HepG2 (cell line): ENCODE measurements around the gene ANKRD27. TPM values are rescaled to one million over a fixed set of nuclear protein-coding genes. Genes with fewer than 3 reads are reported as not detected.
A peak's percentile ranks its signal among the peaks of the same experiment; 100 is the strongest.

ENCODE experiments used
- ATAC-seq: fragments of 200-7000 bp; cut with Tn5 transposase; 3 replicates; pipeline ENCODE4 v1.9.1; 2020; ENCODE audit warnings: mild to moderate bottlenecking, moderate library complexity
- BruUV-seq: library from RNA; stranded (reverse); fragments of 400-500 nt; replicated peaks from 2 replicates; lab custom pipeline; 2021; lab: Mats Ljungman, UMichigan
- CTCF ChIA-PET: fragments of 300-600 bp; formaldehyde crosslinking; extraction: SDS; loops from one replicate; lab custom pipeline; 2021; ENCODE audit warnings: low total read pairs, inconsistent platforms, low intra/inter-chr PET ratio; lab: Yijun Ruan, JAX
- POLR2A ChIA-PET: fragments of 350-600 bp; sonication (Branson Sonifier 250); formaldehyde crosslinking; loops from one replicate; lab custom pipeline; 2020; ENCODE audit warnings: antibody characterized with exemption, inconsistent platforms; lab: Yijun Ruan, JAX
- DNase-seq: peaks from one replicate; pipeline ENCODE4 v3.0.0-alpha.2; 2015; ENCODE audit warnings: low spot score
- FAIRE-seq: peaks from 3 replicates; lab custom pipeline; 2011; peaks lifted over from hg19 to GRCh38; lab: Jason Lieb, UNC
- H2AFZ ChIP-seq: one replicate; pipeline ENCODE4 v1.6.1; 2011; ENCODE audit warnings: low read length, inconsistent platforms
- H3K27ac ChIP-seq: fragments of 300-600 bp; 3 replicates; pipeline ENCODE4 v1.8.0; 2011; ENCODE audit warnings: mixed run types, mild to moderate bottlenecking, mixed read lengths, low read length, inconsistent platforms; ENCODE audit not compliant: insufficient read depth; ENCODE audit errors: extremely low read length
- H3K27me3 ChIP-seq, 2 experiments: fragments of 200-600 bp in 1 of 2; 2 replicates in 1 of 2; 3 replicates in 1 of 2; pipeline versions ENCODE4 v1.6.0 to v1.8.0; 2011; ENCODE audit warnings: low read length in 2 of 2, mild to moderate bottlenecking in 2 of 2, moderate library complexity in 2 of 2, inconsistent platforms in 1 of 2; ENCODE audit not compliant: insufficient read depth in 2 of 2, control insufficient read depth in 1 of 2
- H3K36me3 ChIP-seq, 2 experiments: fragments of 200-600 bp in 1 of 2; replicated peaks in 1 of 2; 2 replicates in 1 of 2; 3 replicates in 1 of 2; pipeline versions ENCODE4 v1.5.1 to v1.8.0; 2011; ENCODE audit warnings: low read length in 2 of 2, inconsistent platforms in 1 of 2; ENCODE audit not compliant: insufficient read depth in 2 of 2, control insufficient read depth in 1 of 2
- H3K4me1 ChIP-seq: 2 replicates; pipeline ENCODE4 v1.5.1; 2012; ENCODE audit warnings: low read length, inconsistent platforms; ENCODE audit not compliant: insufficient read depth
- H3K4me2 ChIP-seq: 2 replicates; pipeline ENCODE4 v1.6.0; 2011; ENCODE audit warnings: low read depth, low read length, inconsistent platforms
- H3K4me3 ChIP-seq, 3 experiments: fragments of 200-600 bp in 1 of 3; sonication (generic), shearing (Covaris generic) in 1 of 3; replicated peaks in 1 of 3; 2 replicates each; pipeline ENCODE4 v1.5.1; 2011 to 2016; ENCODE audit warnings: low read length in 3 of 3, inconsistent platforms in 2 of 3, low read depth in 2 of 3, mild to moderate bottlenecking in 2 of 3, control low read depth in 1 of 3, mixed read lengths in 1 of 3; ENCODE audit not compliant: insufficient read depth in 1 of 3
- H3K79me2 ChIP-seq: one replicate; pipeline ENCODE4 v1.6.1; 2011; ENCODE audit warnings: low read length, inconsistent platforms; ENCODE audit not compliant: insufficient read depth
- H3K9ac ChIP-seq: 2 replicates; pipeline ENCODE4 v1.6.0; 2011; ENCODE audit warnings: mild to moderate bottlenecking, low read depth, low read length, inconsistent platforms; ENCODE audit not compliant: insufficient read depth
- H3K9me3 ChIP-seq: 2 replicates; pipeline ENCODE4 v1.5.1; 2012; ENCODE audit warnings: mild to moderate bottlenecking, low read length
- H4K20me1 ChIP-seq: 2 replicates; pipeline ENCODE4 v1.6.0; 2011; ENCODE audit warnings: inconsistent platforms, mild to moderate bottlenecking, low read length, moderate library complexity; ENCODE audit not compliant: insufficient read depth
- FOXP4 ChIP-seq: sonication (generic); formaldehyde crosslinking; IDR thresholded peaks from 2 replicates; pipeline ENCODE4 v1.4.0; 2020; ENCODE audit warnings: missing genetic modification reagents
- HOXA3 ChIP-seq: sonication (generic); formaldehyde crosslinking; IDR thresholded peaks from 2 replicates; pipeline ENCODE4 v1.5.0; 2020; ENCODE audit warnings: missing genetic modification reagents
- JDP2 ChIP-seq: sonication (generic); formaldehyde crosslinking; IDR thresholded peaks from 2 replicates; pipeline ENCODE4 v1.8.1; 2022; ENCODE audit warnings: missing genetic modification reagents, borderline replicate concordance
- POGZ ChIP-seq: sonication (generic); formaldehyde crosslinking; IDR thresholded peaks from 2 replicates; pipeline ENCODE4 v1.4.0; 2020; ENCODE audit warnings: mild to moderate bottlenecking, missing genetic modification reagents
- ZMYM4 ChIP-seq: sonication (generic); formaldehyde crosslinking; IDR thresholded peaks from 2 replicates; pipeline ENCODE4 v1.8.1; 2023; ENCODE audit warnings: mild to moderate bottlenecking, missing genetic modification reagents
- ZNF225 ChIP-seq: sonication (generic); formaldehyde crosslinking; IDR thresholded peaks from 2 replicates; pipeline ENCODE4 v1.4.0; 2020; ENCODE audit warnings: mild to moderate bottlenecking, missing genetic modification reagents
- ZNF260 ChIP-seq: sonication (generic); formaldehyde crosslinking; IDR thresholded peaks from 2 replicates; pipeline ENCODE4 v1.4.0; 2020; ENCODE audit warnings: missing genetic modification reagents, low read depth, mild to moderate bottlenecking, borderline replicate concordance
- ZNF615 ChIP-seq: sonication (generic); formaldehyde crosslinking; IDR thresholded peaks from 2 replicates; pipeline ENCODE4 v1.5.0; 2020; ENCODE audit warnings: mild to moderate bottlenecking, missing genetic modification reagents, borderline replicate concordance
- WGBS: methylation state at CpG from one replicate; pipeline ENCODE4 v1.1.6; 2017; ENCODE audit warnings: low lambda C conversion rate; 5-methylcytosine and 5-hydroxymethylcytosine counted together
- in situ Hi-C: cut with HindIII; loops from 2 replicates; pipeline ENCODE4 v1.10.0; 2017; ENCODE audit warnings: low pct_unique_long_range_greater_than_20kb; ENCODE audit not compliant: extremely low pct_ligation_motif_present
- intact Hi-C: fragments of 100-400 bp; cut with micrococcal nuclease; formaldehyde crosslinking; loops from one replicate; pipeline ENCODE4 v1.10.0; 2022; ENCODE audit not compliant: unreplicated experiment
- polyA plus RNA-seq, 8 experiments: library from polyadenylated mRNA; depleted of rRNA in 3 of 8; stranded (reverse) in 7 of 8; unstranded in 1 of 8; fragments of >200 nt; fragmentation: Illumina TruSeq in 4 of 8; extraction: Trizol in 4 of 8; gene quantifications; 2 replicates each; pipeline versions ENCODE4 v1.2.1 to v1.2.3, GENCODE V29; 2011 to 2016; ENCODE audit warnings: low read depth in 4 of 8, missing spikeins in 1 of 8, mixed read lengths in 1 of 8; ENCODE audit not compliant: insufficient read depth in 1 of 8
- total RNA-seq, 5 experiments: library from RNA; depleted of rRNA; stranded (reverse); fragments of >200 nt; fragmentation: Illumina TruSeq; extraction: Trizol; gene quantifications; 2 replicates each; pipeline ENCODE4 v1.2.3, GENCODE V29; 2016; ENCODE audit warnings: low read depth in 1 of 5
- TF ChIP-seq, protein P1 (sequence below): sonication (generic); formaldehyde crosslinking; IDR thresholded peaks from 2 replicates; pipeline ENCODE4 v1.5.1; 2020; ENCODE audit warnings: mild to moderate bottlenecking, missing genetic modification reagents, moderate library complexity
- TF ChIP-seq, protein P2 (sequence below): fragments of 450-650 bp; IDR thresholded peaks from 2 replicates; pipeline ENCODE4 v1.6.1; 2016
- TF ChIP-seq, protein P3 (sequence below): sonication (generic); formaldehyde crosslinking; IDR thresholded peaks from 2 replicates; pipeline ENCODE4 v1.4.0; 2020; ENCODE audit warnings: missing genetic modification reagents

Gene ANKRD27
- total and polyA plus RNA-seq, 2 of the 13 experiments (the other 11 are each of a cell fraction or from before 2014, with no cell fraction given), result 22.2 to 23.7 TPM

GRCh38 chr19:32719611-32720059 lies 44.7 kb upstream of the ANKRD27 start, which contains the start of gene TDRD12:
Gene TDRD12, plus strand, starts transcription at chr19:32719767. Its CDS starts 306 bp downstream, at chr19:32720073.
- H3K4me1 ChIP-seq, result no peaks in the 10 kb centered on the region
- POLR2A ChIA-PET, result no interaction called here
- DNase-seq (no peak), FAIRE-seq (no peak), ATAC-seq (peak; percentile 52)
- H3K79me2 ChIP-seq, result no peaks in the 10 kb centered on the region
- no peak within 1 kb of the TSS for H3K9ac ChIP-seq
- intact Hi-C loops, result no loop called here
- CTCF ChIA-PET, result no interaction called here
- H3K4me2 ChIP-seq, result no peak within 1 kb of the TSS
- H3K27me3 ChIP-seq, result peaks cover 0 to 4% of the 10 kb centered on the region in 2 experiments; a peak in 2 of 5 replicates
- H3K27ac ChIP-seq, result no peak within 1 kb of the TSS
- no peaks in the 10 kb centered on the region for H3K36me3 ChIP-seq
- no peaks in the 10 kb centered on the region for H4K20me1 ChIP-seq
- H2AFZ ChIP-seq, result no peak within 1 kb of the TSS
- BruUV-seq, result no TSS peak
- H3K4me3 ChIP-seq, result no peak within 1 kb of the TSS
- WGBS, result 97% methylated on average over 16 of the region's 44 CpGs
- in situ Hi-C loops, result no loop called here
- H3K9me3 ChIP-seq, result no peaks in the 10 kb centered on the region
- peak; percentile 62; the same call in 1 of the 2 replicates for TF ChIP-seq ZMYM4 (CRISPR knock-in tag)
- peak; percentile 67 for TF ChIP-seq POGZ
- TF ChIP-seq FOXP4 (CRISPR knock-in tag), result no peak
- no peak for TF ChIP-seq ZNF260 (CRISPR knock-in tag)
- TF ChIP-seq, protein P1, sequence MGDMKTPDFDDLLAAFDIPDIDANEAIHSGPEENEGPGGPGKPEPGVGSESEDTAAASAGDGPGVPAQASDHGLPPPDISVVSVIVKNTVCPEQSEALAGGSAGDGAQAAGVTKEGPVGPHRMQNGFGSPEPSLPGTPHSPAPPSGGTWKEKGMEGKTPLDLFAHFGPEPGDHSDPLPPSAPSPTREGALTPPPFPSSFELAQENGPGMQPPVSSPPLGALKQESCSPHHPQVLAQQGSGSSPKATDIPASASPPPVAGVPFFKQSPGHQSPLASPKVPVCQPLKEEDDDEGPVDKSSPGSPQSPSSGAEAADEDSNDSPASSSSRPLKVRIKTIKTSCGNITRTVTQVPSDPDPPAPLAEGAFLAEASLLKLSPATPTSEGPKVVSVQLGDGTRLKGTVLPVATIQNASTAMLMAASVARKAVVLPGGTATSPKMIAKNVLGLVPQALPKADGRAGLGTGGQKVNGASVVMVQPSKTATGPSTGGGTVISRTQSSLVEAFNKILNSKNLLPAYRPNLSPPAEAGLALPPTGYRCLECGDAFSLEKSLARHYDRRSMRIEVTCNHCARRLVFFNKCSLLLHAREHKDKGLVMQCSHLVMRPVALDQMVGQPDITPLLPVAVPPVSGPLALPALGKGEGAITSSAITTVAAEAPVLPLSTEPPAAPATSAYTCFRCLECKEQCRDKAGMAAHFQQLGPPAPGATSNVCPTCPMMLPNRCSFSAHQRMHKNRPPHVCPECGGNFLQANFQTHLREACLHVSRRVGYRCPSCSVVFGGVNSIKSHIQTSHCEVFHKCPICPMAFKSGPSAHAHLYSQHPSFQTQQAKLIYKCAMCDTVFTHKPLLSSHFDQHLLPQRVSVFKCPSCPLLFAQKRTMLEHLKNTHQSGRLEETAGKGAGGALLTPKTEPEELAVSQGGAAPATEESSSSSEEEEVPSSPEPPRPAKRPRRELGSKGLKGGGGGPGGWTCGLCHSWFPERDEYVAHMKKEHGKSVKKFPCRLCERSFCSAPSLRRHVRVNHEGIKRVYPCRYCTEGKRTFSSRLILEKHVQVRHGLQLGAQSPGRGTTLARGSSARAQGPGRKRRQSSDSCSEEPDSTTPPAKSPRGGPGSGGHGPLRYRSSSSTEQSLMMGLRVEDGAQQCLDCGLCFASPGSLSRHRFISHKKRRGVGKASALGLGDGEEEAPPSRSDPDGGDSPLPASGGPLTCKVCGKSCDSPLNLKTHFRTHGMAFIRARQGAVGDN (CRISPR knock-in tag), result peak; percentile 25; the same call in 1 of the 2 replicates
- no peak for TF ChIP-seq ZNF615
- no peak for TF ChIP-seq JDP2 (CRISPR knock-in tag)
- TF ChIP-seq, protein P2, sequence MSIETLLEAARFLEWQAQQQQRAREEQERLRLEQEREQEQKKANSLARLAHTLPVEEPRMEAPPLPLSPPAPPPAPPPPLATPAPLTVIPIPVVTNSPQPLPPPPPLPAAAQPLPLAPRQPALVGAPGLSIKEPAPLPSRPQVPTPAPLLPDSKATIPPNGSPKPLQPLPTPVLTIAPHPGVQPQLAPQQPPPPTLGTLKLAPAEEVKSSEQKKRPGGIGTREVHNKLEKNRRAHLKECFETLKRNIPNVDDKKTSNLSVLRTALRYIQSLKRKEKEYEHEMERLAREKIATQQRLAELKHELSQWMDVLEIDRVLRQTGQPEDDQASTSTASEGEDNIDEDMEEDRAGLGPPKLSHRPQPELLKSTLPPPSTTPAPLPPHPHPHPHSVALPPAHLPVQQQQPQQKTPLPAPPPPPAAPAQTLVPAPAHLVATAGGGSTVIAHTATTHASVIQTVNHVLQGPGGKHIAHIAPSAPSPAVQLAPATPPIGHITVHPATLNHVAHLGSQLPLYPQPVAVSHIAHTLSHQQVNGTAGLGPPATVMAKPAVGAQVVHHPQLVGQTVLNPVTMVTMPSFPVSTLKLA, result peak; percentile 83
- TF ChIP-seq ZNF225, result no peak
- TF ChIP-seq HOXA3, result 0 out of 2 replicates have a peak, but pooled peaks have one; percentile 18
- TF ChIP-seq, protein P3, sequence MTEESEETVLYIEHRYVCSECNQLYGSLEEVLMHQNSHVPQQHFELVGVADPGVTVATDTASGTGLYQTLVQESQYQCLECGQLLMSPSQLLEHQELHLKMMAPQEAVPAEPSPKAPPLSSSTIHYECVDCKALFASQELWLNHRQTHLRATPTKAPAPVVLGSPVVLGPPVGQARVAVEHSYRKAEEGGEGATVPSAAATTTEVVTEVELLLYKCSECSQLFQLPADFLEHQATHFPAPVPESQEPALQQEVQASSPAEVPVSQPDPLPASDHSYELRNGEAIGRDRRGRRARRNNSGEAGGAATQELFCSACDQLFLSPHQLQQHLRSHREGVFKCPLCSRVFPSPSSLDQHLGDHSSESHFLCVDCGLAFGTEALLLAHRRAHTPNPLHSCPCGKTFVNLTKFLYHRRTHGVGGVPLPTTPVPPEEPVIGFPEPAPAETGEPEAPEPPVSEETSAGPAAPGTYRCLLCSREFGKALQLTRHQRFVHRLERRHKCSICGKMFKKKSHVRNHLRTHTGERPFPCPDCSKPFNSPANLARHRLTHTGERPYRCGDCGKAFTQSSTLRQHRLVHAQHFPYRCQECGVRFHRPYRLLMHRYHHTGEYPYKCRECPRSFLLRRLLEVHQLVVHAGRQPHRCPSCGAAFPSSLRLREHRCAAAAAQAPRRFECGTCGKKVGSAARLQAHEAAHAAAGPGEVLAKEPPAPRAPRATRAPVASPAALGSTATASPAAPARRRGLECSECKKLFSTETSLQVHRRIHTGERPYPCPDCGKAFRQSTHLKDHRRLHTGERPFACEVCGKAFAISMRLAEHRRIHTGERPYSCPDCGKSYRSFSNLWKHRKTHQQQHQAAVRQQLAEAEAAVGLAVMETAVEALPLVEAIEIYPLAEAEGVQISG, result peak; percentile 96
